GM19452 (cell line): Measurements from ENCODE around the gene THAP11.
"Not testable (repeated sequence)": the region's sequence is repeated elsewhere in the genome, so short reads cannot be mapped to it uniquely, and the experiment has no call there.

ENCODE experiments used
- ATAC-seq: cut with Tn5 transposase; IDR thresholded peaks from one replicate; pipeline ENCODE4 v1.9.1; 2021; ENCODE audit not compliant: unreplicated experiment

Gene THAP11

GRCh38 chr16:67861877-67862276 is 19.8 kb downstream of the THAP11 start:
- ATAC-seq: no peak

GRCh38 chr16:67862623-67863583 is 20.8 kb downstream of the THAP11 start:
- ATAC-seq: no peak

- ATAC-seq: not testable (repeated sequence)
Observed at GRCh38 chr16:67864044-67864443, 21.9 kb downstream of the THAP11 start.

- ATAC-seq: no peak
Observed at GRCh38 chr16:67864594-67864993, 22.5 kb downstream of the THAP11 start.

GRCh38 chr16:67865318-67865717 is 23.2 kb downstream of the THAP11 start:
- ATAC-seq: no peak

GRCh38 chr16:67868290-67868689 is 26.2 kb downstream of the THAP11 start:
- ATAC-seq: no peak

- no peak for ATAC-seq
Observed at GRCh38 chr16:67869653-67870052, 27.5 kb downstream of the THAP11 start.

- no peak for ATAC-seq
Observed at GRCh38 chr16:67871256-67871655, 29.1 kb downstream of the THAP11 start.

- ATAC-seq: no peak
Observed at GRCh38 chr16:67872131-67872630, 30.1 kb downstream of the THAP11 start.

- ATAC-seq: peak; percentile 71
Observed at GRCh38 chr16:67872631-67873434, 30.7 kb downstream of the THAP11 start, which contains the start of gene EDC4. TSS of gene EDC4 (plus strand) at chr16:67873052. CDS start at chr16:67873262, 210 bp downstream.

- peak; percentile 8 for ATAC-seq
Observed at GRCh38 chr16:67873435-67874370, 31.6 kb downstream of the THAP11 start.

- no peak for ATAC-seq
Observed at GRCh38 chr16:67874372-67874771, 32.3 kb downstream of the THAP11 start.

GRCh38 chr16:67877064-67877463 is 34.9 kb downstream of the THAP11 start:
- no peak for ATAC-seq

- no peak for ATAC-seq
Observed at GRCh38 chr16:67878232-67878631, 36.1 kb downstream of the THAP11 start.

GRCh38 chr16:67878846-67879245 is 36.7 kb downstream of the THAP11 start:
- ATAC-seq: no peak

GRCh38 chr16:67879462-67879861 is 37.3 kb downstream of the THAP11 start:
- no peak for ATAC-seq

GRCh38 chr16:67879936-67880335 is 37.8 kb downstream of the THAP11 start:
- ATAC-seq: no peak

- ATAC-seq: no peak
Observed at GRCh38 chr16:67880584-67880983, 38.5 kb downstream of the THAP11 start.

- no peak for ATAC-seq
Observed at GRCh38 chr16:67881621-67882161, 39.6 kb downstream of the THAP11 start.
